Fibroblast of skin of abdomen (primary cell): ENCODE measurements around the gene KRTAP10-7.
"Not testable (repeated sequence)": the region's sequence is repeated elsewhere in the genome, so short reads cannot be mapped to it uniquely, and the experiment has no call there.

Experiments used
- DNase-seq: peaks from one replicate; pipeline ENCODE4 v3.0.0-alpha.2; 2013

Gene KRTAP10-7

GRCh38 chr21:44612669-44613229 lies 12.4 kb downstream of the KRTAP10-7 start:
- DNase-seq = no peak

- no peak for DNase-seq
Measured at GRCh38 chr21:44613386-44614155, 13.2 kb downstream of the KRTAP10-7 start.

GRCh38 chr21:44614161-44614631 lies 13.8 kb downstream of the KRTAP10-7 start:
- no peak for DNase-seq

DNA sequence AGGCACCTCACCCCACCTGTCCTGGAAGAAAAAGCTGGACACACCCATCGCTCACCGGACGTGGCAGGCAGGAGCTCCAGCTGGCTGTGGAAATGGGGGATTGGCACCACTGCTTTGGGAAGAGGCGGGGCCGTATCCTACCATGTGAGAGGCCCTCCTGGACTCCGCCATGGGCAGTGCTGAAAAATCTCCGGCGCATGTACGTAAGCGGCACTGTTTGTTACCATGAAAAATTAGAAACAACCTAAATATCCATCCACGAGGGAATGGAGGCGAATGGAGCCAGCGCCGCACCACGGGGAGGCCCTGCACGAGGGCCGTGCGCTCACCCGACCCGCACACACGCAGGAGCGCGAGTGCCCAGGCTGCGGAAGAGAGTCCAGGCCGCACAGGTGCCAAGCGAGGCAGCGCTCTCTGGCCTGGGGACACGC lies 14.6 kb downstream of the KRTAP10-7 start:
- no peak for DNase-seq

GRCh38 chr21:44615466-44615865 lies 15.1 kb downstream of the KRTAP10-7 start:
- DNase-seq = no peak

DNA sequence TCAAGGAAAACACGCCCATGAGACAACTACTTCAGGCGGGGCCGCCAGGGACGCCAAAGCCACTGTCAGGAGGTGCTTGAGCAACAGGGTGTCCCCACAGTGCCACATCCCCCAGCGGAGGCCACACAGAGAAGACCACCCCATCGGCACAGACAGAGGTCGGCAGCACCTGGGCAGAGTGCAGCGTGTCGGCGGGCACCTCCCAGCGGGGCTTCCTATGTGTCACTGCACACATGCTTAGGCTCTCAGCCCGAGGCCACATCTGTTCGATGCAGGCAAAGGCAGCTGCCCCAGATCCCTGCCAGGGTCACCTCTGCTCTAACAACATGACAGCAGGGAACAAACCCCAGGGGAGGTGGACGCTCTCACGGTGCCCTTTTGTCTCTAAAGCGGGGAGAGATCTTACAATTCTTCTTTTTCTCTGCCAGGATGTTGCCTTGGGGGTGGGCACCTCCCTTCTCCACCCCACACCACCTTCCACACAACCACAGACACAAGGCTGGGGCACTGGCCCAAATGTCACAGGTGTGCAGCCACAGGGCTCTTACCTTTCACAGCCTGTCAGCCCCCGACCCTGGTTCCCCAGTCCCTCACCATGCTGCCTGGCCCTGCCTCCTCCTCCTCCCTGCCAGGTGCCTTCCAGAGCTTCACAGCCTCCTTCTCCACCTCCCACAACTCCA lies 15.7 kb downstream of the KRTAP10-7 start:
- no peak for DNase-seq

DNA sequence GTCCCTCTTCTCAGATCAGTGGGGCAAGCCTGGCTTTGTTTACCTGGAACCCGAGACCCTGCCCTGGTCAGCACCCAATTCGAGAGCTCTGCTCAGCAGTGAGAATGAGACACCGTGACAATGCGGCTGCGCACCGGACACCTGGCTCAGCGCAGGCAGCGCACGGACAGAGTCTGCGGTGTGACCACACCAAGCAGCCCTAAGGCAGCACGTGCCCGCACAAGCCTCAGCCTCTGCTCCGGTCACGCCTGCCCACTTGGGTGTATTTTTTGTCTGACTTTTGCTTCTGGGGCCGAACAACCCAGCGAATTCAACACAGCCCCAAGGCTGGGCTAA lies 16.2 kb downstream of the KRTAP10-7 start:
- no peak for DNase-seq

DNA sequence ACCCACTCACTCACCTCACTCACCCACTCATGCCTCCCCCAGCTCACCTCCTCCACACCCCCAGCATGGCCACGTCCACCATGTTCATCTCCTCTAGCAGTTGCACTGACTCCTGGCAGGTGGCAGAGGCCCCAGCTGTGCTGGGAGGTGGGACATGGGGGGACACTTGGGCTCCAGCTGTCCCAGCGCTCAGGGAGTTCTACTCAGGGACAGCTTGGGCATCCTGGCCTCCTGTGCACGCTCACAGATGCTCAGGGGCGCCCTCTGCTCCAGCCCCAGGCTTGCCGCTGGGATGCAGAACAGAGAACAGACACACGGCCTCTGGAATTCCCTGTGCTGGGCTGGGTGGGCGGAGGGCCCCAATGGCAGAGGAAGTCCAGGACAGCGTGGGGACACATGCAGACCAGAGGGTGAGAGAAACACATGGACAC lies 16.7 kb downstream of the KRTAP10-7 start:
- no peak for DNase-seq

DNA sequence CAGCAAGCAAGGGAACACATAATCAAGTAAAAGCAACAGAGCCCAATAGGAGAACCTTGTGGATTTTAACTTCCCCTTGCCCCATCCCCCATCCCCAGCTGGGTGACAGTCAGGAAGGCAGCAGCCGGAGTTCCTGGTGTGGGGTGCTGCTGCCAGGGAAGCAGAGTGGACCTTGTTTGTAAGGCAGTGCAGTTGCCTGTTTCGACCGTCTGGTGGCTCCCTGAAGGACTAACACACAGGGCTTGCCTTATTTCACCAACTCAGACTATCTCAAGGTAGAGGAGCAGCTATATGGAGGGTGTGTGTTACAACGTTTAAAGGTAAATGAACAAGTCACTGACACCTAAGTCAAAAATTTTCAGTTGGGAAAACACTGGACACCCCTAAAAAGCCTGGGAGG lies 18.1 kb downstream of the KRTAP10-7 start:
- DNase-seq = no peak

DNA sequence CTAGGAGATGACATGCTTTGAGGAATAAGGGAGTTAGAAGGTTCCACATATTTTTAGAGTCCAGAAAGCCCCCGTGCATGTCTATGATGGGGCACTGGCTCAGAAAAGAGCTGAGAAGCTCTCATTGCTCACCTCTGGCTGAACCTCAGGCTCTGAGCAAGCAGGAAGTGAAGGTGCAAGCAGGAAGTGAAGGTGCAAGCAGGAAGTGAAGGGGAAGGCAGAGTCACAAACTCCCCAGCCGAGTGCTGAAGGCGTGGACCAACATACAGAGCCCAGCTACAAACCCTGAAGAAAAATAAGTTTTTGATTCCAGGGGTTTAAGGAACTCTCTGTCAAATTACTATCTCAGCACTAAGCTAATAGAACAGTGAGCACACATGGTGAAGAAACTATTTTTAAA lies 18.5 kb downstream of the KRTAP10-7 start:
- no peak for DNase-seq

DNA sequence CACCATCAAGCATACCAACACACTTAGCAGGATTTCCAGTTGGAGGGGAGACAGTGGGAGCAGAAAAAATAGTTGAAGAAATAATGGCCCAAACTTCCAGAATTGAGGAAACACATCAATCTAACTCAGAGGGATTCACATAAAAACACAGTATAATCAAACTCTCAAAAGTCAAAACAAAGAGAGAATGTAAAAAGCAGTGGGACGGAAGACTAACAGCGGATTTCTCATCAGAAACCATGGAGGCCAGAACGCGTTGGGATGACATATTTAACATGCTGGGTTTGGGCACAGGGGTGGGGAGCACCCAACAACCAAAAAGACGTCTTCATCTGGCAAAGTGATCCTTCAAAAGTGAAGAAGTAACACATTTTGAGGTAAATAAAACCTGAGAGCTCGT lies 19.5 kb downstream of the KRTAP10-7 start:
- no peak for DNase-seq

GRCh38 chr21:44623575-44623974 lies 23.2 kb downstream of the KRTAP10-7 start:
- DNase-seq = no peak

DNA sequence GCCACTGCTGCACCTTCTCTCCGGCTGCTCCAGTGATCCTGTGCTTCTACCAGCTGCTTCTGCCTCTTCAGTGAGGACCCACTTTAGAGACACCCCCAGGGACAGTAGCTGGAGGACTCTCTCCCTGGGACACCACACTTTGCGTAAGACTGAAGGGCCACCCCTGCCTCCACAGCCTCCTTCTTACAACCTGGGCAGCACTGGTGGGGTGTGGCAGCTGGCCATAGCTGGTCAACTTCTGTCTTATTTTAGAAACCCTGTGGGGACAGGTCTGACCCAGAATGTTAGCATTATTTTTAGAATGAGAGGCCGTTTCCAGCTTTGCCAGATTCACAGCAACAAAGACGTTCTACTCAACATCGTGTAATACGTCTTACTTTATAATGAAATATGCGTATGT lies 25.4 kb downstream of the KRTAP10-7 start:
- no peak for DNase-seq

GRCh38 chr21:44626262-44626661 lies 25.9 kb downstream of the KRTAP10-7 start:
- DNase-seq = no peak

DNA sequence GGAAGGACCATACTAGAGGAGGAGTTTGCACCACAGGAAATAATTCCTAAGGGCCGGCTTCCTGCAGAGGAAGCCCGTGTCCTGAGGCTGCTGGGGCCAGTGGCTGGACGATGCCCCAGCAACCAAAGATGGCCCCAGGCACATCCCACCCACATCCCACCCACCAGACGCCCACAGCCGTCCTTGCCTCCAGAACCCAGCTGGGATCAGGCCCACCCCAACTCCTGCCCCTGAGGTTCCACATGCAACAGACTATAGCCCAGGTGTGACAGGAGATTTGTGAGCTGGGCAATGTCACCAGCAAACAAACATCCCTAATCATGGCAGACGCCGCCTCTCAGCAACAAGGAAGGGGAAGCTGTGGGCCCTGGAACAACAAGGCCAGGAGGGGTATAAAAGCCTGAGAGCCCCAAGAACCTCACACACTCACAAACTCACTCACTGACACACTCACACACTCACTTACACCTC lies 26.3 kb downstream of the KRTAP10-7 start, which contains the start of gene KRTAP10-9:
KRTAP10-9 (plus strand) TSS at position 421 of the 471 bp plus-strand sequence. CDS start 79 bp downstream, outside the sequence.
- DNase-seq = no peak

DNA sequence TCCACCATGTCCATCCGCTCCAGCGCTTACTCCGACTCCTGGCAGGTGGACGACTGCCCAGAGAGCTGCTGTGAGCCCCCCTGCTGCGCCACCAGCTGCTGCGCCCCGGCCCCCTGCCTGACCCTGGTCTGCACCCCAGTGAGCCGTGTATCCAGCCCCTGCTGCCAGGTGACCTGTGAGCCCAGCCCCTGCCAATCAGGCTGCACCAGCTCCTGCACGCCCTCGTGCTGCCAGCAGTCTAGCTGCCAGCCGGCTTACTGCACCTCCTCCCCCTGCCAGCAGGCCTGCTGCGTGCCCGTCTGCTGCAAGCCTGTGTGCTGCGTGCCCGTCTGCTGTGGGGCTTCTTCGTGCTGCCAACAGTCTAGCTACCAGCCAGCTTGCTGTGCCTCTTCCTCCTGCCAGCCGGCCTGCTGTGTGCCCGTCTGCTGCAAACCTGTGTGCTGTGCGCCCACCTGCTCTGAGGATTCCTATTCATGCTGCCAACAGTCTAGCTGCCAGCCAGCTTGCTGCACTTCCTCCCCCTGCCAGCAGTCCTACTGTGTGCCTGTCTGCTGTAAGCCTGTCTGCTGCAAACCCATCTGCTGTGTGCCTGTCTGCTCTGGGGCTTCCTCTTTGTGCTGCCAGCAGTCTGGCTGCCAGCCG lies 26.9 kb downstream of the KRTAP10-7 start:
- DNase-seq = not testable (repeated sequence)

DNA sequence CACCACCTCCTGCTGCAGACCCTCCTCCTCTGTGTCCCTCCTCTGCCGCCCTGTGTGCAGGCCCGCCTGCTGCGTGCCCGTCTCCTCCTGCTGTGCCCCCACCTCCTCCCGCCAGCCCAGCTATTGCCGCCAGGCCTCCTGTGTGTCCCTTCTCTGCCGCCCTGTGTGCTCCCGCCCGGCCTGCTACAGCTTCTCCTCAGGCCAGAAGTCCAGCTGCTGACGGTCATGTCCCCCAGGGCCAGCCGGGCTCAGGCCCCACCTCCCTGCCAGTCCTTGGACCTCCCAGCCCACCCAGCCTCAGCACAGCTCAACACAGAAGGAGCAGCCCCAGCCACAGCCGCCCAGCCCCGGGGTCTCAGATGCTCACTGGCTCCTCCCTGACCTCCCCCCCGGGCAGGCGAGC lies 27.4 kb downstream of the KRTAP10-7 start:
- DNase-seq = not testable (repeated sequence)

DNA sequence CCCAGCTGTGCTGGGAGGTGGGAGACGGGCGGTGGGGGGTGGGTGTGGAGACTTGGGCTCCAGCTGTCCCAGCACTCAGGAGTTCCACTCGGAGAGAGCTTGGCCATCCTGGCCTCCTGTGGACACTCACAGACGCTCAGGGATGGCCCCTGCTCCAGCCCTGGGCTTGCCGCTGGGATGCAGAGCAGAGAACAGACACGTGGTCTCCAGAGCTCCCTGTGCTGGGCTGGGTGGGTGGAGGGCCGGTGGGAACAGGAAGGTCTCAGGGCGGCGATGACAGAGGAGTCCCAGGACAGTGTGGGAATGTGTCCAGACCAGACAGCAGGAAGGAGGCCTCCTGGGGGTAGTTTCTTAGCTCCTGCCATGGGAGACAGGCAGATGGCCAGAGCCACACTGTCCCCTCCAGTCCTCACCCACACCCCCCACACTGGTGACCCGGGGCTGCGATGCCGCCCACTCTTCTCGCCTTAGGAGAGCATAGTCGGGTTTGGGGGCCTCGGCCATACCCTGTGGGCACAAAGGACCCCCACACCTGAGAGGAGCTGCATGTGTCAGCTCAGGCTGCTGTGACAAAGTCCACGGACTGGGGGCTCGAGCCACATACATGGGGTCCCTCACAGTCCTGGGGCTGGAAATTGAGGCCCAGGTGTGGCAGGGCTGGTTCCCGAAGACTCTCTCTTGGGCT lies 28.5 kb downstream of the KRTAP10-7 start:
- DNase-seq = no peak

- no peak for DNase-seq
Measured at GRCh38 chr21:44630440-44630839, 30.0 kb downstream of the KRTAP10-7 start.

- DNase-seq = no peak
Measured at GRCh38 chr21:44632067-44632466, 31.7 kb downstream of the KRTAP10-7 start.

DNA sequence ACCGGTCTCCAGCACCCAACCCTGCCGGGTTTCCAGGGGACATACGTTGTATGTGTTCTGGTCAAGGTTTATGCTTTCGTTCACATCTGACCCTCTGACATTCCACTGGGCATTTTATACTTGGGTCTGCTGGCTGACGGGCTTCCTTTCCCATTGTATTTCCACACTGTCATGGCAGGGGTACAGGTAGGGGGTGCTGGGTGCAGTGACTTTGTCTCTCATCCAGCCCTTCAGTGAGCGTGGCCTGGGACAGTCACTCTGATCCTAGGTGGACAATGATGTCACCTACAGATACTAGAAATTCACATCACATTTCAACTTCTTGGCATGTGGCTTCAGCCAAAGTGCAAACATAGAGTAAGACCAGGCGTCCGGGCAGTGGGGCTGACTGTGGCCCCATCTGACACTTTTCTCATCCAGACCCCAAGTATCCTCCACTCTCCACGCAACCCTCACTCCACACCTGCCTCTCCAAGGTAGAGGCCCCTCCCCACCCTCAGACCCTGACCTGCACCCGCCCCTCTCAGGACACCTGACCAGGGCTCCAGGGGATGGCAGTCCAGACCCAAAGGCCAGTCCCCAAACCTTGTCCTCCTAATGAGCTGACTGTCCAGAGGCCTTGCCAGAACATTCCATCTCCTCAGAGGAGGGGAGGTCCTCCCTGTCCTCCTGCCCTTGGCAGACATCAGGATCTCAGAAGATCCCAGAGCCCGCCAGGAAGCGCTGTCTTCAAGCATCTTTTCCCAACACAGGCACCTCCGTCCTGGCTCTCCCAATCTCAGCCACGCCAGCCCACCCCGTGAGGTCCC lies 36.0 kb downstream of the KRTAP10-7 start:
- no peak for DNase-seq
